HT-29 (cell line): ENCODE measurements around the gene MAPK4. TPM values are rescaled to one million over a fixed set of nuclear protein-coding genes. Genes with fewer than 3 reads are reported as not detected.

Source experiments
- DNase-seq: peaks from one replicate; pipeline ENCODE4 v3.0.0-alpha.2; 2015; ENCODE audit warnings: low spot score
- total RNA-seq: library from RNA; depleted of rRNA; stranded (reverse); fragments of >200 nt; shearing (Covaris generic); gene quantifications from 2 replicates; pipeline ENCODE4 v1.2.3, GENCODE V29; 2014

The MAPK4 gene
- total RNA-seq, 1 experiment from 2014 or later, result not detected

GRCh38 chr18:50653402-50654093, 93.7 kb downstream of the MAPK4 start:
- no peak for DNase-seq

GRCh38 chr18:50654211-50654610, 94.3 kb downstream of the MAPK4 start:
- no peak for DNase-seq

- no peak for DNase-seq
These were observed 95.0 kb downstream of the MAPK4 start for GRCh38 chr18:50654658-50655550.

GRCh38 chr18:50656396-50656795, 96.5 kb downstream of the MAPK4 start:
- DNase-seq, result no peak

GRCh38 chr18:50656841-50657470, 97.1 kb downstream of the MAPK4 start:
- DNase-seq, result no peak

- no peak for DNase-seq
These were observed 98.7 kb downstream of the MAPK4 start for GRCh38 chr18:50658601-50659000.

- DNase-seq, result no peak
These were observed 99.5 kb downstream of the MAPK4 start for GRCh38 chr18:50659091-50660003.

GRCh38 chr18:50661013-50661412, 101.1 kb downstream of the MAPK4 start:
- no peak for DNase-seq

- DNase-seq, result peak; percentile 35
These were observed 102.3 kb downstream of the MAPK4 start for GRCh38 chr18:50662177-50662576.

- DNase-seq, result no peak
These were observed 103.0 kb downstream of the MAPK4 start for GRCh38 chr18:50662775-50663383.

- no peak for DNase-seq
These were observed 103.9 kb downstream of the MAPK4 start for GRCh38 chr18:50663626-50664441.

- DNase-seq, result no peak
These were observed 105.1 kb downstream of the MAPK4 start for GRCh38 chr18:50665015-50665414.

- no peak for DNase-seq
These were observed 105.6 kb downstream of the MAPK4 start for GRCh38 chr18:50665519-50665918.

- DNase-seq, result no peak
These were observed 106.6 kb downstream of the MAPK4 start for GRCh38 chr18:50666536-50666935.

GRCh38 chr18:50671376-50671775, 111.5 kb downstream of the MAPK4 start:
- no peak for DNase-seq

- no peak for DNase-seq
These were observed 114.6 kb downstream of the MAPK4 start for GRCh38 chr18:50674307-50674980.

- DNase-seq, result no peak
These were observed 115.2 kb downstream of the MAPK4 start for GRCh38 chr18:50675043-50675442.

GRCh38 chr18:50678651-50679050, 118.8 kb downstream of the MAPK4 start:
- no peak for DNase-seq

GRCh38 chr18:50679056-50679455, 119.2 kb downstream of the MAPK4 start:
- DNase-seq, result no peak
